K562 (cell line): ENCODE measurements around the gene EPHA10. TPM values are rescaled to one million over a fixed set of nuclear protein-coding genes. Genes with fewer than 3 reads are reported as not detected.

Experiments used
- ADNP ChIP-seq: fragments of 200-800 bp; sonication (Bioruptor generic); IDR thresholded peaks from 2 replicates; pipeline ENCODE4 v1.6.1; 2016; ENCODE audit warnings: missing genetic modification characterization, missing compliant biosample characterization
- CCNT2 ChIP-seq: IDR thresholded peaks from 2 replicates; pipeline ENCODE4 v1.6.1; 2011; ENCODE audit warnings: borderline replicate concordance, low read depth, mild to moderate bottlenecking, moderate library complexity, mixed read lengths, low read length; ENCODE audit not compliant: insufficient read length; ENCODE audit errors: extremely low read depth
- CLOCK ChIP-seq: fragments of 250-450 bp; sonication (Bioruptor Pico); IDR thresholded peaks from 2 replicates; pipeline ENCODE4 v1.4.0; 2020; ENCODE audit warnings: mild to moderate bottlenecking, moderate library complexity, borderline replicate concordance
- FOXP4 ChIP-seq: sonication (generic); formaldehyde crosslinking; IDR thresholded peaks from 2 replicates; pipeline ENCODE4 v1.8.0; 2022; ENCODE audit warnings: mild to moderate bottlenecking, missing genetic modification reagents, borderline replicate concordance
- MYNN ChIP-seq, 2 experiments: sonication (generic); formaldehyde crosslinking in 1 of 2; IDR thresholded peaks; 2 replicates each; pipeline versions ENCODE4 v1.5.0 to v1.6.1; 2016 to 2020; ENCODE audit warnings: antibody characterized with exemption in 1 of 2, missing genetic modification reagents in 1 of 2
- RNF219 ChIP-seq: fragments of 250-450 bp; sonication (Bioruptor Pico); IDR thresholded peaks from 2 replicates; pipeline ENCODE4 v1.5.0; 2022; ENCODE audit warnings: mild to moderate bottlenecking
- TARDBP ChIP-seq: fragments of 450-650 bp; IDR thresholded peaks from 2 replicates; pipeline ENCODE4 v1.6.1; 2016
- ZBTB12 ChIP-seq: fragments of 250-450 bp; sonication (Bioruptor Pico); IDR thresholded peaks from 2 replicates; pipeline ENCODE4 v1.4.0; 2020
- ZFP91 ChIP-seq: sonication (generic); formaldehyde crosslinking; IDR thresholded peaks from 2 replicates; pipeline ENCODE4 v1.8.0; 2022; ENCODE audit warnings: mild to moderate bottlenecking, missing genetic modification reagents
- ZNF507 ChIP-seq: conservative IDR thresholded peaks from 2 replicates; pipeline ENCODE4 v1.6.1; 2017; ENCODE audit warnings: missing genetic modification characterization, missing compliant biosample characterization
- polyA plus RNA-seq, 8 experiments: library from polyadenylated mRNA; depleted of rRNA in 4 of 8; stranded (reverse) in 5 of 8; unstranded in 3 of 8; fragments of >200 nt; fragmentation: Nextera tagmentation in 2 of 8; fragmentation: Illumina TruSeq in 1 of 8; extraction: Ambion mirVana in 2 of 8; extraction: Trizol in 1 of 8; gene quantifications; 2 replicates each; pipeline versions ENCODE4 v1.2.1 to v1.2.3, GENCODE V29; 2011 to 2014; ENCODE audit warnings: inconsistent platforms in 1 of 8, missing spikeins in 1 of 8
- total RNA-seq, 7 experiments: library from RNA; depleted of rRNA in 6 of 7; stranded (reverse); fragments of >200 nt in 6 of 7; fragmentation: Illumina TruSeq in 2 of 7; extraction: Trizol in 2 of 7; gene quantifications; 2 replicates each; pipeline versions ENCODE4 v1.2.1 to v1.2.3, GENCODE V29; 2011 to 2021; ENCODE audit warnings: low replicate concordance in 1 of 7

The EPHA10 gene
- total and polyA plus RNA-seq, 9 of the 15 experiments (the other 6 are each of a cell fraction or from before 2014, with no cell fraction given), result 0.03 TPM; not detected in 8

GRCh38 chr1:37691497-37692077 lies 73.3 kb downstream of the EPHA10 start (continued):
- TF ChIP-seq CLOCK (CRISPR knock-in tag), result no peak
- no peak for TF ChIP-seq ZBTB12 (CRISPR knock-in tag)
- no peak for TF ChIP-seq CCNT2
- no peak for TF ChIP-seq RNF219 (CRISPR knock-in tag)
- TF ChIP-seq ZNF507 (tag), result no peak
- no peak; the same call in 1 of the 2 replicates for TF ChIP-seq MYNN (IDR thresholded peaks at IDR 0.05)
- no peak for TF ChIP-seq MYNN (CRISPR knock-in tag; IDR thresholded peaks at IDR 0.05)
- 0 out of 2 replicates have a peak, but pooled peaks have one; percentile 11 for TF ChIP-seq FOXP4 (CRISPR knock-in tag)
- TF ChIP-seq ADNP (tag), result no peak
- TF ChIP-seq TARDBP, result peak; percentile 77; the same call in 1 of the 2 replicates
- no peak for TF ChIP-seq ZFP91 (CRISPR knock-in tag)
